DLD1 (cell line): Measurements from ENCODE around the gene NOS1.
"Not testable (repeated sequence)": the region's sequence is repeated elsewhere in the genome, so short reads cannot be mapped to it uniquely, and the experiment has no call there.

ENCODE experiments used
- in situ Hi-C: cut with HindIII; loops from 2 replicates; pipeline ENCODE4 v1.10.0; 2017; ENCODE audit warnings: low sequenced_read_pairs

NOS1 gene

GRCh38 chr12:117277875-117278274 is 83.6 kb downstream of the NOS1 start:
- in situ Hi-C loops, result no loop called here

- in situ Hi-C loops, result no loop called here
Measured at GRCh38 chr12:117273091-117273490, 88.3 kb downstream of the NOS1 start.

- in situ Hi-C loops, result no loop called here
Measured at GRCh38 chr12:117272690-117273089, 88.7 kb downstream of the NOS1 start.

- in situ Hi-C loops, result no loop called here
Measured at GRCh38 chr12:117262749-117263148, 98.7 kb downstream of the NOS1 start.

- in situ Hi-C loops, result no loop called here
Measured at GRCh38 chr12:117261247-117261646, 100.2 kb downstream of the NOS1 start.

- in situ Hi-C loops, result no loop called here
Measured at GRCh38 chr12:117255386-117255785, 106.0 kb downstream of the NOS1 start.

- in situ Hi-C loops, result no loop called here
Measured at GRCh38 chr12:117243488-117243887, 117.9 kb downstream of the NOS1 start.

- in situ Hi-C loops, result no loop called here
Measured at GRCh38 chr12:117241697-117242096, 119.7 kb downstream of the NOS1 start.

- in situ Hi-C loops, result no loop called here
Measured at GRCh38 chr12:117240081-117240755, 121.2 kb downstream of the NOS1 start.

- in situ Hi-C loops, result loop anchor here (10.0 kb wide), 1 partner anchor 618 kb away; no protein-coding TSS in a partner anchor
Measured at GRCh38 chr12:117236456-117237001, 124.9 kb downstream of the NOS1 start.

GRCh38 chr12:117235261-117235660 is 126.2 kb downstream of the NOS1 start:
- in situ Hi-C loops, result loop anchor here (10.0 kb wide), 1 partner anchor 620 kb away; no protein-coding TSS in a partner anchor

GRCh38 chr12:117234441-117234840 is 127.0 kb downstream of the NOS1 start:
- in situ Hi-C loops, result loop anchor here (10.0 kb wide), 1 partner anchor 620 kb away; no protein-coding TSS in a partner anchor

GRCh38 chr12:117231750-117232149 is 129.7 kb downstream of the NOS1 start:
- in situ Hi-C loops, result loop anchor here (10.0 kb wide), 1 partner anchor 623 kb away; no protein-coding TSS in a partner anchor

- in situ Hi-C loops, result no loop called here
Measured at GRCh38 chr12:117228239-117228638, 133.2 kb downstream of the NOS1 start.

GRCh38 chr12:117227000-117227653 is 134.3 kb downstream of the NOS1 start:
- in situ Hi-C loops, result no loop called here

GRCh38 chr12:117226505-117226904 is 134.9 kb downstream of the NOS1 start:
- in situ Hi-C loops, result no loop called here

GRCh38 chr12:117225179-117225578 is 136.2 kb downstream of the NOS1 start:
- in situ Hi-C loops, result no loop called here

- in situ Hi-C loops, result not testable (repeated sequence)
Measured at GRCh38 chr12:117220947-117221346, 140.5 kb downstream of the NOS1 start.

- in situ Hi-C loops, result no loop called here
Measured at GRCh38 chr12:117218149-117218548, 143.3 kb downstream of the NOS1 start.

GRCh38 chr12:117216686-117217085 is 144.7 kb downstream of the NOS1 start:
- in situ Hi-C loops, result no loop called here

GRCh38 chr12:117214797-117215196 is 146.6 kb downstream of the NOS1 start:
- in situ Hi-C loops, result no loop called here

- in situ Hi-C loops, result no loop called here
Measured at GRCh38 chr12:117213295-117213808, 148.1 kb downstream of the NOS1 start.
